ENCODE results near the gene POLR1A.

POLR1A gene

GRCh38 chr2:86065512-86065911, 40.2 kb downstream of the POLR1A start:
- DNase-seq (ENCODE audit: low read depth in 1 of 2, low spot score in 1 of 2): no peak

DNA sequence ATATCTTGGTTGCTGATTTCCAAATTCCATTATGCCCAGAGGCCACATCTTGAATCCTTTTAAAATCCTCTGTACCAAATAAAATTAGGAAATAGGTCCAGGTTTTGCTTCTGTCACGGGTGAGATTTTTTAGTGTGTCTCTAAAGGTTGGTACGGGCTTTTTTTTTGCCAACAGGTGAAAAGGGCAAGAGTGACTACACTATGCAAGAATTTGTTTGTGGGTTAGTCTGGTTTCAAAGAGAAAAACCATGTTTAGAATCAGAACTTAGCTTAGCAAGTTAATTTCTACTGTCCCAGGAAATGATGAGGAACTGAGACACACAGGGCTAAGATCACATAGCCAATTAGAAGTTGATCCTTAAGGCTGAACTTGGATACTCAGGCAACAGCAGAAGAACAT, 41.7 kb downstream of the POLR1A start:
- no peak for DNase-seq (ENCODE audit: low read depth in 1 of 2, low spot score in 1 of 2)

DNA sequence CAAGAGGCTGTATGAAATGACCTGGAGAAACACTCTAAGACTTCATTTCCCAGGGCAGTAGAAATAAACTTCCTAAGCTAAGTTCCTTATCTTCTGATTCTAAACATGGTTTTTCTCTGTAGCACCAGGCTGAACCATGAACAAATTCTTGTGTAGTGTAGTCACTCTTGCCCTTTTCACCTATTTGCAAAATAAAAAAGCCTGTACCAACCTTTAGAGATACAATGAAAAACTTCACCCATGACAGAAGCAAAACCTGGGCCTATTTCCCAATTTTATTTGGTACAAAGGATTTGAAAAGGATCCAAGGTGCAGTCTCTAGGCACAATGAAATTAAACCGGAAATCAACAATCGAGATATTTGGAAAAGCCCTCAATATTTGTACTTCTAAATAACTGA, 43.6 kb downstream of the POLR1A start:
- DNase-seq (ENCODE audit: low read depth in 1 of 2, low spot score in 1 of 2): no peak

DNA sequence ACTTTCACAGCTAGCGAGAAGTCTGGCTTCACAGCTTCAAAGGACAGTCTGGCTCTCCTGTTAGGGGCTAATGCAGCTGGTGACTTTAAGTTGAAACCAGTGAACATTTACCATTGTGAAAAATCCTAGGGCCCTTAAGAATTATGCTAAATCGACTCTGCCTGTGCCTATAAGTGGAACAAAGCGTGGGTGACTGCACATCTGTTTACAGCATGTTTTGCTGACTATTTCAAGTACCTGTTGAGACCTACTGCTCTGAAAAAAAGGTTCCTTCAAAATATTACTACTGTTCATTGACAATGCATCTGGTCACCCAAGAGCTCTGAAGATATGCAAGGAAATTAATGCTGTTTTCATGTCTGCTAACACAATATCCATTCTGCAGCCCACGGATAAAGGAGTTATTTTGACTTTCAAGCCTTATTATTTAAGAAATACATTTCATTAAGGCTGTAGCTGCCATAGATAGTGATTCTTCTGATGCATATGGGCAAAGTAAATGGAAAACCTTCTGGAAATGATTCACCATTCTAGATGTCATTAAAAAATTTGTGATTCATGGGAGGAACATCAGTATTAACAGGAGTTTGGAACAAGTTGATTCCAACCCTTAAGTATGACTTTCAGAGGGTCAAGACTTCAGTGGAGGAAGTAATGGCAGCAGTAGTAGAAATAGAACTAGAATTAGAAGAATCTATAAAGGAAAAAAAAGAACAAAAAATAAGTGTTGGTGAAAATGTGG, 48.9 kb downstream of the POLR1A start:
- DNase-seq (ENCODE audit: low read depth in 1 of 2, low spot score in 1 of 2): no peak

DNA sequence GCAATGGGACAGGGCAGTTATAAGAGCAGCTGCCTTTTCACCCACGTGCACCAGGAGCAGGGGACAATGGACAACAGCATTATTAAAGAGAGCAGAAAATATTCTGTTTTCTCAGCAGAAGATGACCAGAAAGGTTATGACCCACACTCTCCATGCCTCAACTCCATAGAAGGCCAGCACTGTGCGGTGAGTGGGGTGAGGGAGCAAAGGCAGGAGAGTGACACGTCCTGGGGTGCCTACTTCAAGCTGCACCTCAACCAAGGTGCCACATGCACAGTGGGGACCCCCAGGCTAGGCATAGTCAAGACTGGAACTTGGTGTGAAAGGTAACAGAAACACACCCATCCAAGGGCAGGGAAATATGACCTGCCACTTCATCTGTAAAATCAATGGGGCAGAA, 50.4 kb downstream of the POLR1A start:
- no peak for DNase-seq (ENCODE audit: low read depth in 1 of 2, low spot score in 1 of 2)

DNA sequence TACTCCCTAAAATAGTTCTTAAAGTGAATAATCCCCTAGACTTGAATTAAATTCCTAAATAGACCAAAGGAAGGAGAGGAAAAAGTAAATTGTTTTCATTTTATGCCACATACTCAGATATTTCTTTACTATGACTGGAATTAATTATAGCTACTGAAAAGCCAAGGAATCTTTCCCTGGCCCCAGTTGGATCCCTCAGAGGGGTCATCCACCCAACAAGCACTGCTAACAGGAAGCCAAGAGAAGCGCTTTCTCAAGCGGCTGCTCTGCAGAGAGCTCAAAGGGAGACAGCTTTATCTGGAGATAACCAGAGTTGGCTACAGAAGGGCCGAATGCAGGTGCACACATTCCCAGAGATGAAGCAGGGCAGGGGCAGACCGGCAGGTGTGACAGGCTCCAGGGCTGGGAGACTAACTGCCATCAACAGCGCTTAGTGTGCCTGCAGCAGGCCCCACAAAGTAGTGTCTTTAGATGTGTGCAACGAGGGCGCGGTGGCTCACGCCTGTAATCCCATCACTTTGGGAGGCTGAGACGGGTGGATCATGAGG, 51.1 kb downstream of the POLR1A start:
- DNase-seq (ENCODE audit: low read depth in 1 of 2, low spot score in 1 of 2): no peak

DNA sequence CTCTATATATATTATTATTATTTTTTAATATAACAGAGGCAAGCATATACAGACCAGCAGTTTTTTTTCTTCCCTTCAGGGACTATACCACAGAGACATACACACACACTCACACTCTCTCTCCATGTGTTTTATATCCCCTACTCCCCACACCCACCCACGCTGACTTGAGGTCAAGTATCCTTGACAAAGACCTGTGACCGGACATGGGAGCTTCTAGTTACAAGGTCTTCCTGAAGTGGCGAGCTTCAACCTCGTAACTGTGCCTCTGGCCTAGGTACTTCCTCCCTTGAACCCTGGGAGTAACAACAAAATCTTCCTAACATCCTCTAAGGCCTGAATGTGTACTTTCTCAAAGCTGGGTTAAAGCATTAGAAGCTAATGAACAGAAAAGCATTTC, 52.5 kb downstream of the POLR1A start:
- DNase-seq (ENCODE audit: low read depth in 1 of 2, low spot score in 1 of 2): no peak

GRCh38 chr2:86052676-86053075, 53.0 kb downstream of the POLR1A start:
- DNase-seq (ENCODE audit: low read depth in 1 of 2, low spot score in 1 of 2): no peak

GRCh38 chr2:86052265-86052664, 53.4 kb downstream of the POLR1A start:
- no peak for DNase-seq (ENCODE audit: low read depth in 1 of 2, low spot score in 1 of 2)

- no peak for DNase-seq (ENCODE audit: low read depth in 1 of 2, low spot score in 1 of 2)
Measured at GRCh38 chr2:86050301-86050700, 55.4 kb downstream of the POLR1A start.

DNA sequence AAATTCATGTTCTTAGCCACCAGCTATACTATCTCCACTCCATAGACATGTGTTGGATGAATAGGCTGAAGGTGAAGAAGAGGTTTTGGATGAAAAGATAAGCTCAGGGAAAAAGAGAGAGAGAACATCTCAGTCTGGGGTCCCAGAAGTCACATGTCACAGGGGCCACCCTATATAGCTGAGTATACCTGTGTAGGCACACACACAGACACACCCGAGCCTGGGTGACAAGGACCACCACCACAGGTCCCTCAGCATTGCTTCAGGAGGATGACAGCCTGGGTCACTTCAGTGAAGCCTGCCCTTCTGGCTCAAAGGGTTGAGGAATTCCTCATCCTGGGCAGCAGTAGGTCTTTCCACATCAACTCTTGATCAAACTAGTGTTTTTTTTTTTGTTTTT, 56.2 kb downstream of the POLR1A start:
- DNase-seq (ENCODE audit: low read depth in 1 of 2, low spot score in 1 of 2): no peak

GRCh38 chr2:86048888-86049287, 56.8 kb downstream of the POLR1A start:
- no peak for DNase-seq (ENCODE audit: low read depth in 1 of 2, low spot score in 1 of 2)

DNA sequence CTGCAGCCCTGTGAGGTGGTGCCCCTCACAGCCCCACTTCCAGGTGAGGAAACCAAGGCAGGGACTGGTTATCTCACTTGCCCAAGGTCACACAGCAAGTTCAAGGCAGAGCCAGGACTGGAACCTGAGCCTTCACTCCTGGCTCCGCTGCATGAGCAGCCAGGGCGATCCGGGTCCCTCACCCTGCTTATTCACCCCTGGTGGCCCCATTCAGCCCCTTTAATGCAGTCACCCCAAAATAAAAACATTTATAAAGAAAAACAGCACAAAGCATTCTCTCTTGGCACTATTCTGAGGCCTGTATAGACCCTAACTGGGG, 57.3 kb downstream of the POLR1A start:
- no peak for DNase-seq (ENCODE audit: low read depth in 1 of 2, low spot score in 1 of 2)

GRCh38 chr2:86047575-86048382, 57.9 kb downstream of the POLR1A start:
- no peak for DNase-seq (ENCODE audit: low read depth in 1 of 2, low spot score in 1 of 2)

DNA sequence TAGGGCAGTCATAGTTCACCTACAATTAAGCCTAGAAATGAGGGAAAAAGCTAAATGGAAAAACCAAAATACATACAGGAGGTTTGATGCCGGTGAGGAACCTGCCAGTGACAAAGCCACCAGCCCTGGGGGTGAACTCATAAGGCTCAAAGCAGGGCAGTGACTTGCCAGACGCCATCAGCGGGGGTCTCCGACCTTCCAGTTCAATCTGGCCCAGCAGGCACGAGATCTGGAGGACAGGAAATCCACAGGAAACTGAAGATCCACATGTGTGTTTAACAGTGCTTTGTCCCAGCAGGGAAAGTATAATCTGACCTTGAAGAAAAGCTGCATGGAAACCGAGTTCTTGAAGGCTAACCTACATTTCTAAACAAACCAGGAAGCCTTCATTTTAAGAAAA, 60.1 kb downstream of the POLR1A start:
- DNase-seq (ENCODE audit: low read depth in 1 of 2, low spot score in 1 of 2): no peak

DNA sequence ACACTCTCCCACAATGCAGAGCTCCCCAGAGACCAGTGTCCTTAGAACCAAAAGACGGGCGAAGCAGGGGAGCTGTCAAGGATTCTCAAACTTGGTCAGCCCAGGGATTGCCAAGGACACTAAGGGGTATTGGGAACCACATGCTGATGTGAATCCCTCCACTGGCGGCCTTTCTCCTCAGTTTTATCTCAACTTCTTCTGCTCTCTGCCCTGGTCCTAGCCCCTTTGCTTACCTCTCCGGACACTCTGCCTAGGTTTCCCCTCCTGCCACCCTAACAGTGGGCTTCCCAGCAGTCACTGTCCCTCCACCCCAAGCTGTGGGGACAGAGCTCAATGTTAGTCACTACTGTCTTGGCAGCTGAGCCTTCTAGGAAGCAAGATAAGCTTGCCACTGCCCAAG, 61.1 kb downstream of the POLR1A start:
- DNase-seq (ENCODE audit: low read depth in 1 of 2, low spot score in 1 of 2): no peak

DNA sequence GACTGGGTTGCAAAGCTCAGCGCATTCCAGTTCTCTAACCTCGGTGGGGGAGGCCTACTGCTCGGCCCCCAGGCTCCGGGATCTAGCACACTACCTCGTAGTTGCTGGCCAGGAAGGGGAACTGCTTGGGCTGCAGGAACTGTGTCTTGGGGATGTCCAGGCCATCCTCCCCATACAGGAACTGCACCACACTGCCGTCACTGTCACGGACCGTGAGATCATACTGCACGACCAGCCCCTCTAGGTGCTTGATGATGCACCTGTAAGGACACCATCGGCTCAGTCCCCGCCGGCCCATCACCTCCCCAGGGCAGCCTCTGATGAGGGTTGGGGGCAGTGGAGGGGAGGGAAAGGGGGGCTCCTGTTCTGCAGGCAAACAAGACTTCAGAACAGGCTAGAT, 61.6 kb downstream of the POLR1A start:
- DNase-seq (ENCODE audit: low read depth in 1 of 2, low spot score in 1 of 2): no peak

DNA sequence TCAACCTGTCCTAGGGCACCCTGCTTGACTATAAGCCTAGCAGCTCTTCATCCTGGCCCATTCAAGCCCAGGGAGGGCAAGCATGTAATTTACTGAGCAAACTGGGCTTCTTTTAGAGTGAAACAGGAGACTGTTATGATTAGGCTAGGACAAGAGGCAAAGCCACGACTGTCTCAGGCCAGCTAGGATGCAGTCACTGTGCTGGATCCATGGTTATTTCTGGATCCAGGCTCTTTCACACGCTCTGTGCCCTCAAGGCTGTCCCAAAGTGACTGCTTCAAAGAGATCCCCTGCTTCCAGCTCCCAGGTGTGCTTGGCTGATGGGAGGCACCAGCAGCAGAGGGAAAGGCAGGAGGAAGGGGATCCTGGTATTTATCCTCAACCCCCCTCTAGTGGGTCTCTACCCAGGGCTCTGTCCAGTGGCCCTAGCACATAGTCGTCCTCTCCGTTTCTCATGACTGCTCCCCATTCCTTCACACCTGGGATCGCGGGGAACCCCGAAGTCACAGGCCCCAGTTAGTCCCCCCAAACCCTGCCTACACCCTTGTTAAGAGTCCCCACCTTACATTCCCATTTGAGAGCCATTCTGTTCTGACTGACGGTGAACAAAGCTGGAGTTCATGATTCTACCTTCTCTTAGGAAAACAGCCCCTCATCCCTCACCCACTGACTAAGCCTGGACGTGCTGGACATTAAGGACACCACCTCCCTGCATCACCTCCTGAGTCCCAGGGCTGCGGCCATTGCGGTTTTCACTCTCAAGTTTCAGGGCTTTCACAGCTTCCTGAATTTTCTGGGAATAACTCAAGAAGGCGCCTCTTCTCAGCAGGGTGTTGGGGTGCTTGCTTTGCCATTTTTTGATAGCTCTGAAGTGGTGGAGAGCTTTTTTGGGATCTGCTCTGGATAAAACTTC, 63.2 kb downstream of the POLR1A start:
- DNase-seq (ENCODE audit: low read depth in 1 of 2, low spot score in 1 of 2): no peak

DNA sequence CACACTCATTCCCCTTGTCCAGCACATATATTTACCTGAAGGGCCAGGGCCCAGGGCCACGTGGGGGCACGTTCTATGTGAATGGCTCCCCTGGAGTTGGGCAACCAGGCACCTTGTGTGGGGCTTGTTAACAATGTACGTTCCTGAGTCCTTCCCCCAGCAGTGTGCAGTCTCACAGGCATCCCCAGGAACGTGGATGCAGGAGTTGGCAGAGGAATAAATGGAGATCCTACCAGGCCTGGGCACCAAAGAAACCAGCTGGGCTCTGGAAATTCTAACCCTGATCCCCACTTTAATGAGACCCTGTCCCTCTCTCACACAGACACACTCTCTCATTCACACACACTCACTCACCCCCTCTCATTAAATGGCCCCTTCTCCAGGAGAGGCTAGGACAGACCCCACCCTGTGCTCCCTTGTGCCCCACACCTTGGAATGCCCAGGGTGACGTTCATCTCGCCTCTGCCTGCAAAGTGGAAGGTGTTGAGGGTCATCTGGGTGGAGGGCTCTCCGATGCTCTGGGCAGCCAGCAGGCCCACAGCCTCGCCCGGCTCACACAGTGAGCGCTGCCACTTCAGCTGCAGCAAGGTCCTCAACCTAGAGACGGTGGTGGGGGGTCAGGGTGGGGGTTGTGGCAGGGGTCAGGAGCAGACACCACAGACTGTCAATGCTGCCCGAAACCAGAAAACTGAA, 65.6 kb downstream of the POLR1A start:
- DNase-seq (ENCODE audit: low read depth in 1 of 2, low spot score in 1 of 2): no peak

DNA sequence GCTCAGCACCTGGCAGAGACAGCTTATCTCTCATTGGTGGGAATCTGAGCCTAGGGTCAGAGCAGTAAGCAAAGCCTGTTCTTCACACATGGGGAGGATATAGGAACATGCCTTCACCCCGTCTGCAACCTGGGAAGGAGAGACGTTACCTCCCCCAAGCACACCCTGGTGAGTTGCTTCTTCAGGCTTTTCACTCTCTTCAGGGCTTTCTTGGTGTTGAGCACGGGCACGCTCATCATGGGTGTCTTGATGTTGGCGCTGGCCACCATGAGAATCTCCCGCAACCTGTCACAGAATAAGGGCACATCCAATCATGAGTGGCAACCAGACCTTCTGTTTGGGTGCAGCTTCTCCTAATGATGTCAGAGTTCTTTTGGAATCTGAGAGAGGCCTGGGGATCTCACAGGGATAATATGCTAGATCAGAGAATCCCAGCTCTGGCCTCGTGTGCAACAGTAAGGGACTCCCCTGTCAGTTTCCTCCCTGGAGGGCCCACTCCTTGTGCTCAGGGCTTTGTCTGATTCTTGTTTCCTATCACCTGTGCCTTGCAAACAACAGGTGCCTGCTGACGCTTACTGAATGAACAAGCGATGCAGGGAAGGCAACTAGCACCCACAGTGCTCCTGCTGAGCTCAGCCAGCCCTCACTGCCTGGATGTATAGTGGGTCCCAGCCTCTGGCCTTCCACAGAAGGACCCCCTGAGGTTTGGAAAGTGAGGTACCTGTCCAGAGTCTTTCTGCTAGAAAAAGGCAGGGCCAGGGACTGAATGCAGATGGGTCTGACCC, 66.3 kb downstream of the POLR1A start:
- no peak for DNase-seq (ENCODE audit: low read depth in 1 of 2, low spot score in 1 of 2)
